Measurements from ENCODE around the gene GPR25.

The GPR25 gene

GRCh38 chr1:200873671-200874397, 1.1 kb downstream of the GPR25 start:
- no peak for DNase-seq (ENCODE audit: low read depth)

- DNase-seq (ENCODE audit: low read depth) = no peak
Observed at GRCh38 chr1:200874694-200875093, 1.9 kb downstream of the GPR25 start.

- no peak for DNase-seq (ENCODE audit: low read depth)
Observed at GRCh38 chr1:200875416-200875815, 2.6 kb downstream of the GPR25 start.

GRCh38 chr1:200877010-200877409, 4.2 kb downstream of the GPR25 start:
- DNase-seq (ENCODE audit: low read depth) = no peak

GRCh38 chr1:200877839-200878551, 5.2 kb downstream of the GPR25 start:
- DNase-seq (ENCODE audit: low read depth) = peak; percentile 40

GRCh38 chr1:200880212-200880611, 7.4 kb downstream of the GPR25 start:
- DNase-seq (ENCODE audit: low read depth) = no peak

- DNase-seq (ENCODE audit: low read depth) = no peak
Observed at GRCh38 chr1:200883118-200883517, 10.3 kb downstream of the GPR25 start.

- DNase-seq (ENCODE audit: low read depth) = no peak
Observed at GRCh38 chr1:200885623-200886402, 13.0 kb downstream of the GPR25 start.

GRCh38 chr1:200886594-200886993, 13.8 kb downstream of the GPR25 start:
- DNase-seq (ENCODE audit: low read depth) = no peak

GRCh38 chr1:200887036-200887435, 14.3 kb downstream of the GPR25 start:
- DNase-seq (ENCODE audit: low read depth) = no peak

GRCh38 chr1:200887772-200888348, 15.1 kb downstream of the GPR25 start:
- no peak for DNase-seq (ENCODE audit: low read depth)

- DNase-seq (ENCODE audit: low read depth) = peak; percentile 52
Observed at GRCh38 chr1:200888349-200888838, 15.6 kb downstream of the GPR25 start.

- DNase-seq (ENCODE audit: low read depth) = no peak
Observed at GRCh38 chr1:200889571-200889970, 16.8 kb downstream of the GPR25 start.

GRCh38 chr1:200890027-200890426, 17.2 kb downstream of the GPR25 start:
- DNase-seq (ENCODE audit: low read depth) = no peak

- no peak for DNase-seq (ENCODE audit: low read depth)
Observed at GRCh38 chr1:200890818-200891773, 18.3 kb downstream of the GPR25 start.

- DNase-seq (ENCODE audit: low read depth) = no peak
Observed at GRCh38 chr1:200891774-200892157, 19.0 kb downstream of the GPR25 start.

- no peak for DNase-seq (ENCODE audit: low read depth)
Observed at GRCh38 chr1:200892546-200892945, 19.8 kb downstream of the GPR25 start.

GRCh38 chr1:200892958-200893357, 20.2 kb downstream of the GPR25 start:
- no peak for DNase-seq (ENCODE audit: low read depth)

- no peak for DNase-seq (ENCODE audit: low read depth)
Observed at GRCh38 chr1:200893411-200893901, 20.7 kb downstream of the GPR25 start.

GRCh38 chr1:200894712-200895442, 22.1 kb downstream of the GPR25 start, which contains the start of gene INAVA:
Gene INAVA, plus strand, starts transcription at chr1:200894900. Its CDS starts 3,501 bp downstream, at chr1:200898401.
- no peak for DNase-seq (ENCODE audit: low read depth)
